Measurements from ENCODE around the gene UBA7.

UBA7 gene

DNA sequence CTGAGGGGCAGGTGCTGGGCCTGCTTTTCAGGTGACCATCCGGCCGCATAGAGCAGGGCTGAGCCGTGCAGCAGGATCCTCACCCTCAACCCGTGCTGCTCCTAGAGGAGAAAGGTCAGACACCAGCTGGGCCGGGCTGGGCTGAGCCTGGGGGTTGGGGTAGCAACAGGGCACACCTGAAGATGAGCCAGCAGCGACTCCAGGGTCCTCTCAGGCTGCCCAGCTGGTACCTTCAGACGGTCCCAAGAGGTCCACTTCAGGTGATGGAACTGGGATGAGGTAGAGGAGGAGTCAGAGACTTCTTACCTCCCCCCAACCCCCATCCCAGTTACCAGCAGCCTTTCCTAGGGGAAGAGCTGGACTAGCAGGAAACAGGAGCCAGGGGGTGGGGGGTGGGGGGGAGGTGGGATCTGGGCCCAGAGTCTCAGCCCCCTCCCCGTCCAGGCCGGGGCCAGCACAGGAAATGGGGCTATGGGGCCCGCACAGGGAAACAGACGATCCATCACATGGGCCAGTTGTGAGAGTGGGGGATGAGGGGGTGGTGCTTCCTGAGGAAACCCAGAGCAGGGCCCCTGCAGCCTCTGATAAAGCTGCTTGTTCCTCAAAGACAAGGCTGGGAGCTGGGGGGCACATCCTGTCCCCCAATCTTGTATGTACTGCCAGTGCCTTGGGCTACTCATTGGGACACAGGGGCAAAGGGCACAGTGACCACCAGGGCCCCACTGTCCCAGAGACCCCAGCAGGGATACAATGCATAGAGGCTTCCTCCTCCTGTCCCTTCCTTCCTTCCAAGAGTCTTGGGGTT, 7.7 kb downstream of the UBA7 start:
- peak; percentile 42 for DNase-seq

DNA sequence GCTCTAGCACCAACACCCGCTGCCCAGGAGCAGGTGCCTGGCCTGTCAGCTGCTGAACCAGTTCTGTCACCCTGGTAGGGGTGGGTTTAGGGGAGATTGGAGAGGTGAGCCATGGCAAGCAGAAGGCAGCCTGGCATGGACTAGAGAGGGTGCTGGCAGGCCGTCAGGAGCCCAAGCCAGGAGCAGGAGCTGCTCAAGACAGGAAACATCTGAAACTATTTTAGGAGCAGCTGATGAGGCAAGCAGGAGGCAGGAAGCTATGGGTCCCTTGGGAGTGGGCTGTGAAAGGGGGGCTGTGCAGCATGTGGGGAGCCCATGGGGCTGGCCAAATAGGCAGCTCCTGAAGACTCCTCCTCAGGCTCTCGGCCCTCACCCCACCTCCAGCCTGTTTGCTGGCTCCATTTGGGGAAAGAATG, 8.4 kb downstream of the UBA7 start:
- peak; percentile 68 for DNase-seq

DNA sequence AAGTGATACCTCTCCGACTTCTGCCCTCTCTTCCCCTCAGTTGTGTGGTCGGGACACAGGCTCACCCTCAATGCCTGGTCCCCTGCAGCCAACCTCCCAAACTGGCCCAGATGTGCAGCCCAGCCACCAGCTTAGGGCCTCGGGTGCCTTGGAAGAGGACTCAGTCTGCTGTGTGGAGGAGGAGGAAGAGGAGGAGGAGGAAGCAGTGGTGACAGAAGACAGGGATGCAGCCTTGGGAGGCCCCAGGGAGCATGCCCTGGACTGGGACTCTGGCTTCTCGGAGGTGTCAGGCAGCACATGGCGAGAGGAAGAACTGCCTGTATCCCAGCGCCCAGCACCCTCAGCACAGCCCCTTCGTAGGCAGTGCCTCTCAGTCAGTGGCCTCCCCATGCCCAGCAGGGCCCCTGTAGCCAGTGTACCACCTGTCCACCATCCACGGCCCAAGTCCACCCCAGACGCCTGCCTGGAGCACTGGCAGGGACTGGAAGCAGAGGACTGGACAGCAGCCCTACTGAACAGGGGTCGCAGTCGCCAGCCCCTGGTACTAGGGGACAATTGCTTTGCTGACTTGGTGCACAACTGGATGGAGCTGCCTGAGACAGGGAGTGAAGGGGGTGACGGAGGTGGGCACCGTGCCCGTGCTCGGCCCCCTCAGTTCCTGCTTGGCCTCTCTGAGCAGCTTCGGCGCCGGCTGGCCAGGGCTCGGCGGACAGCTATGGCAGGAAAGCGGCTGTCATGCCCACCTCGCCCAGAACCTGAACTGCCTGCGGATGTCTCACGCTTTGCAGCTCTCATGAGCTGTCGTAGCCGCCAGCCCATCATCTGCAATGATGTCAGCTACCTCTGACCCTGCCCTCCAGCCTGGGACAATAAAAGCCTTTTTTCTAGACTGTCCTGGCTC, 9.4 kb downstream of the UBA7 start:
- DNase-seq: no peak

- peak; percentile 47 for DNase-seq
These were observed 10.2 kb downstream of the UBA7 start for GRCh38 chr3:49803465-49804140.

GRCh38 chr3:49802719-49803464, 10.9 kb downstream of the UBA7 start, which contains the start of gene INKA1:
Gene INKA1, plus strand, starts transcription at chr3:49803261. Its CDS starts 132 bp downstream, at chr3:49803393.
- peak; percentile 88 for DNase-seq

DNA sequence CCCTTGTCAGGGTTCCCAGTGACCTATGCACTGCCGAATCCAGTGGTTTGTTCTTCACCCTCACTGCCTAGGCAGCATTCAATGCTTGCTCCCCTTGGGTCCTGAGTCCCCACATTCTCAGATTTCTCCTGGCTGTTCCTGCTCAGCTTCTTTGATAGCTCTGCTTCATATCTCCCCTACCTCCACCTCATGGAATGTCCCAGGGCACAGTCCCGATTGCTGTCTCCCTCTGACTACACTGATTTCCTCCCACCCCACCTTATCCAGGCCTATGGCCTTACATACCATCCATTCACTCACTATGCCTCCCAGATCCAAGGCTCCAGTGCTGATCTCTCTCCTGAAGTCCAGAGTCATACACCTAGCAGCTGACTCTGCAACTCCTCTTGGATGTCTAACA, 12.6 kb downstream of the UBA7 start:
- no peak for DNase-seq

GRCh38 chr3:49799761-49800160, 14.0 kb downstream of the UBA7 start, which contains the start of gene CDHR4:
Gene CDHR4, minus strand, starts transcription at chr3:49799873. Its CDS starts 61 bp downstream, at chr3:49799812.
- DNase-seq: no peak

DNA sequence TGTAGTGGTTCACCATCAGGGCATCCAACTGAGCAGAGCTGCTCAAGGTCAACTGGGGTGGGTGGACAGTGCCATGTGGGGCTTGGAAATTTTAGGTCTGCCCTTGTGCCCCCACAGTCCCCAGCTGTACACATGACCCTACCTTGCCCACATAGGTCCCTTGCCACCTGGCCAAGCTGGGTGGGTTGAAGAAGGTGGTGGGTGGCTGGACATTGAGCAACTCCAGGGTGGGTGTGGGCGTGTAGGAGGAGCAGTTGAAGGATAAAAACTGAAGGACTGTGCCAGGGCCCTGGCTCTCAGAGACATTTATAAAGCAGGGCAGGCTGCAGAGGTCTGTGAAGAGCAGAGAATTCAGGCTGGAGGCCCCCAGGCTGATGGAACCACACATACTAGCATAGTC, 14.6 kb downstream of the UBA7 start:
- no peak for DNase-seq

DNA sequence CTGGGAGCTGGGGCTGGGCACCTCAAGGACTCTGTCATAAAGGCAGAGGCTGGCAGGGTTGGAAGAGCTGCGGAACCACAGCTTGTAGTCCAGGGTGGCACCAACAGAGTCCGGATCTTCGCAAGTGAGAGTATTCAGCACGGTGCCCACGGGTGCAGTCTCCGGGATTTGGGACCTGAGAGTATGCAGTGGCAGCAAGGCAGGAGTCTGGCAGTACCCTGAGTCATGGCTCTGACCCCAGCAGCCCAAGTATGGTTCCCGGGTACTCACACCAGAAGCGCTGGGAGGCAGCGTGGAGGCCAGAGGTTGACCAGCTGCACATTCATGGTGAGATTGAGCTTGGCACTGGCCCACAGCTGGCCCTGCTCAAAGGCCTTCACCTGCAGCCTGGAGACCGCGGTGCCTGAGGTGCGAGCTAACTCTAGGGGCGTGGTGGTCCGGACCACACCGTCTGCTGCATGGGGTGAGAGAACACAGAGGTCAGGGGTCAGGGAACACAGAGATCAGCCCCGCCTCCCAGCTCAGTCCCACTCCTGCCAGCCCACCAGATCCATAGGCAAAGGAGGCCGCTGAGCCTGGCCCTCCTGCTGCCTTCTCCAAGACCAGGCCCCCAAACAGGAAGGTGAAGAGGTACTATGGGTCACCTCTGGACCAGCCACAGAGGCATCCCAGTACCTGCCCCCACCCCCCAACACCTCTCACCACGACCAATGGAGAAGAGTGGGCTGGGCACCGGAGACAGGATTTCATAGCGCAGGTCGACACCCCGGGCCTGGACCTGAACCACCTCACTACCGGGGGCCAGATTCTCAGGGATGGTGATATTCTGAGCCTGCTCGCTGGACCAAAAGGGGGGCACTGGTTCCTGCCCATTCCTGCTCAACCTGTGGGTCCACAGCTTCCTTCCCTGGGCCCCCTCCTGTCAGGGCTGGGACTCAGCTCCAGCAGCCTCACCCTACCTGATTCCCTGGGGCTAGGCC, 18.5 kb downstream of the UBA7 start:
- DNase-seq: no peak

DNA sequence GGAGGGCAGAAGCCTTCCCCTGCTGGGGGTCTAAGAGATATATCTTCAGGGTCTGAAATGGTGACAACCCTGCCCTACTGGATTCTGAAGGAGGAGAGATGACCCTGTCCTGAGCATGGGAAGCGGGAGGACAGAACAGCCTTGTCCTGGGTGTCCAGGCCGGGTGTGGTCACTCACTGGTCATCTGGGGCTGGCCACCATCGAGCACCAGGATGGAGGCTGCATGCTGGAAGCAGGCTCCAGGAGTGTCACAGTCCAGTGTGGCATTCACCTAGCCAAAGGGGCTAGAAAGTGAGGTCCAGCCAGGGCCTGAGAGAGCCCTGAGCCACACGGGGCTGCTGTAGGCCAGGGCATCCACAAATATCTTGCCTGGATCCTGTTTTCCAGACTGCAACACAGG, 19.3 kb downstream of the UBA7 start:
- DNase-seq: no peak

GRCh38 chr3:49793486-49794085, 20.2 kb downstream of the UBA7 start:
- DNase-seq: no peak

- DNase-seq: no peak
These were observed 21.2 kb downstream of the UBA7 start for GRCh38 chr3:49792371-49793150.

DNA sequence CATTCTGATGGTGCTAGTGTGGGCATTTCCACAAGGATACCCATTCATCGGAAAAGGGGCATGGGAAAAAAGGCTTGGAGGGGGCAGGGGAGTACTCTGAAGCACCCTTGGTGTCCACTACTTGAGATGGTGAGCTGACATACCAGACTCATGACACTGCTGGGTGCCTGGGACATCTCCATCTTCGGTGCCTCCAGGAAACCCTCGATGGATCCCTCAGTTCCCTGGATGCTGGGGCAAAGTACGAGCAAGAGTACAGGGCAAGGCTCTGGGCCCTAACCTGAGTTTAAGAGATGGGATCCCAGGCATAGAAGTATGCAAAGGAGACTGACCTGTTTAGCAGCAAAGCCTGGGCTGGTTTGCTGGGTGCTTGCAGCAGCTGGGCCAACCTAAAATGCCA, 22.2 kb downstream of the UBA7 start:
- DNase-seq: no peak

DNA sequence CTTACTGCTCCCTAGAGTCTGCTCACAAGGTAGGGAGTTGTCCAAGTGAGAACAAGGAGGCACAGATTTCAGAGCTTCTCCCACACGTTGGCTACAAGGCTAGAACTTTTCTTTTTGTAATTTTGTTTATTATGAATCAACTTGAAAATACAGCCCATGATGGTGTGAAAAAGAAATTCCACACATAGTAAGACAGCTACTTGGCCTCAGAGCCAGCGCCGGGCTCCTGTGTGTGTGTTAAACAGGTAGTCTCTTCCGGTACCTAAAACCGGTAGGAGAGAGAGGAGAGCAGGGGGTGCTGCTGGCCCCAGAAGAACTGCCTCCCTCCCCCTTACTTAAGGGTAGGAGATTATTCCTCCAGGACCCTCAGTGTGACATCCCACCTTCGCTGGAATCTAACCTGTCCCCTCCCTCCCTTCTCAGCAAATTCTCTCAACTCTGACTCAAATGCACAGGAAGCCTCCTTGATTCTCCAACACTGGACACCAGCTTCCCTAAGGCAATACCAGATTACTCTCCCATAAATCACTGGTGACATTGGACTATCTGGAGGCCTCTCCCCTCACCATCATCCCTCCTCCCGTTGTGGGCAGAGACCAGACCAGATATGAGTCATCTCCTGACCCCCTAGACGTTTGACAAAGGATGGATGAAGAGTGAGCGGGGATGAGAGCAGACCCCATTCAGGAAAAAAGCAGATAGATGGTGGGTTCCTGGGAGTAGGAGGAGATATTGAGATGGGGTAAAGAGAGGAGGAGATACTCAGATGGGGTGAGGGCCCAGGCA, 22.9 kb downstream of the UBA7 start:
- DNase-seq: no peak

- no peak for DNase-seq
These were observed 25.7 kb downstream of the UBA7 start for GRCh38 chr3:49788056-49788455.

GRCh38 chr3:49787536-49787935, 26.2 kb downstream of the UBA7 start:
- no peak for DNase-seq

GRCh38 chr3:49787182-49787464, 26.6 kb downstream of the UBA7 start:
- DNase-seq: no peak

- DNase-seq: peak; percentile 100
These were observed 27.2 kb downstream of the UBA7 start, which contains the start of gene IP6K1 for GRCh38 chr3:49786357-49787181. Gene IP6K1, minus strand, starts transcription at chr3:49786542. Its CDS starts 38,502 bp downstream, at chr3:49748040.
